Suprapubic skin (tissue), 4 donors: ENCODE results near the gene DSTN. TPM values are rescaled to one million over a fixed set of nuclear protein-coding genes. Genes with fewer than 3 reads are reported as not detected.
"Not testable (repeated sequence)": the region's sequence is repeated elsewhere in the genome, so short reads cannot be mapped to it uniquely, and the experiment has no call there.

ENCODE experiments used
- DNase-seq, 2 donors: peaks; one replicate each; pipeline ENCODE4 v3.0.0-alpha.2; 2019; ENCODE audit warnings: low spot score in 2 of 2
- H3K27ac ChIP-seq: fragments of 200-600 bp; sonication (generic); one replicate; pipeline ENCODE4 v1.5.1; 2019
- H3K27me3 ChIP-seq: fragments of 200-600 bp; sonication (generic); one replicate; pipeline ENCODE4 v1.5.1; 2019
- H3K36me3 ChIP-seq: fragments of 200-600 bp; sonication (generic); one replicate; pipeline ENCODE4 v1.5.1; 2019
- H3K4me1 ChIP-seq: fragments of 200-600 bp; sonication (generic); one replicate; pipeline ENCODE4 v1.5.1; 2019
- H3K4me3 ChIP-seq: fragments of 200-600 bp; sonication (generic); one replicate; pipeline ENCODE4 v1.5.1; 2019; ENCODE audit warnings: mild to moderate bottlenecking
- H3K9me3 ChIP-seq: fragments of 200-600 bp; sonication (generic); one replicate; pipeline ENCODE4 v1.5.1; 2019
- CTCF ChIP-seq, 2 donors: fragments of 200-600 bp in 1 of 2; fragments of 450-650 bp in 1 of 2; sonication (generic) in 1 of 2; IDR thresholded peaks; one replicate each; pipeline ENCODE4 v1.5.1; 2016 to 2019; ENCODE audit warnings: antibody characterized with exemption in 2 of 2, mild to moderate bottlenecking in 1 of 2, moderate library complexity in 1 of 2
- EP300 ChIP-seq: sonication (generic); formaldehyde crosslinking; IDR thresholded peaks from one replicate; pipeline ENCODE4 v1.6.1; 2017; ENCODE audit warnings: antibody characterized with exemption
- POLR2A ChIP-seq, 2 donors: fragments of 450-650 bp; IDR thresholded peaks; one replicate each; pipeline ENCODE4 v1.6.1; 2017; ENCODE audit warnings: antibody characterized with exemption in 2 of 2, mild to moderate bottlenecking in 2 of 2, moderate library complexity in 2 of 2
- POLR2AphosphoS5 ChIP-seq, 3 donors: sonication (generic); formaldehyde crosslinking; IDR thresholded peaks; one replicate each; pipeline ENCODE4 v1.6.1; 2017; ENCODE audit warnings: antibody characterized with exemption in 3 of 3
- WGBS: methylation state at CpG from one replicate; pipeline ENCODE4 v1.1.5; 2018; 5-methylcytosine and 5-hydroxymethylcytosine counted together
- total RNA-seq, 4 donors: library from RNA; depleted of rRNA; stranded (reverse); fragments of >200 nt; gene quantifications; one replicate each; pipeline ENCODE4 v1.1.0, GENCODE V29; 2016

Gene DSTN
- total RNA-seq, 4 donors from 2014 or later: 186 to 301 (median 258) TPM

GRCh38 chr20:17657898-17658647 is 88.2 kb downstream of the DSTN start:
- H3K4me3 ChIP-seq: no peak overlapping the region
- WGBS: 95% methylated on average over 9 of the region's 9 CpGs
- H3K9me3 ChIP-seq: no peaks in the 10 kb centered on the region
- H3K27me3 ChIP-seq: no peaks in the 10 kb centered on the region
- TF ChIP-seq POLR2A (IDR thresholded peaks at IDR 0.05): no peak
- no peak for TF ChIP-seq CTCF (IDR thresholded peaks at IDR 0.05)
- H3K36me3 ChIP-seq: peaks cover 25% of the 10 kb centered on the region
- DNase-seq: no peak
- H3K4me1 ChIP-seq: peaks cover 27% of the 10 kb centered on the region
- no peak overlapping the region for H3K27ac ChIP-seq

- WGBS: 89% methylated on average over 2 of the region's 2 CpGs
- Histone ChIP-seq H3K4me1 (peaks cover 26% of the 10 kb centered on the region), H3K9me3 (no peaks in the 10 kb centered on the region), H3K27me3 (no peaks in the 10 kb centered on the region), H3K27ac (no peak overlapping the region), H3K4me3 (no peak overlapping the region), H3K36me3 (peaks cover 25% of the 10 kb centered on the region)
- no peak for DNase-seq
- TF ChIP-seq EP300 (no peak), POLR2A (IDR thresholded peaks at IDR 0.05) (no peak), CTCF (IDR thresholded peaks at IDR 0.05) (no peak), POLR2AphosphoS5 (IDR thresholded peaks at IDR 0.05) (no peak)
Observed at GRCh38 chr20:17658648-17658993, 88.7 kb downstream of the DSTN start.

GRCh38 chr20:17659344-17659743 is 89.5 kb downstream of the DSTN start:
- 93% methylated on average over 7 of the region's 7 CpGs for WGBS
- H3K9me3 ChIP-seq, H3K27me3 ChIP-seq, H3K27ac ChIP-seq, H3K4me3 ChIP-seq: not testable (repeated sequence)
- DNase-seq: peak in 1 of 2 donors; percentile 40
- H3K36me3 ChIP-seq: peaks cover 23% of the 10 kb centered on the region
- H3K4me1 ChIP-seq: peaks cover 26% of the 10 kb centered on the region

Other genes with a start within 250 kb of the DSTN start
- 1 to 10 TPM in 3 of 4 donors, under 1 TPM in 1; 0.85 to 1.7 (median 1.4) TPM for gene BFSP1, start 38.7 kb upstream of the DSTN start, total RNA-seq
- 10 to 100 TPM; 37.5 to 52.3 (median 41.3) TPM for gene RRBP1, start 112.2 kb downstream of the DSTN start, total RNA-seq
- gene BANF2, start 129.9 kb downstream of the DSTN start, total RNA-seq: not detected